ENCODE data around the gene LEPROT.

Gene LEPROT

DNA sequence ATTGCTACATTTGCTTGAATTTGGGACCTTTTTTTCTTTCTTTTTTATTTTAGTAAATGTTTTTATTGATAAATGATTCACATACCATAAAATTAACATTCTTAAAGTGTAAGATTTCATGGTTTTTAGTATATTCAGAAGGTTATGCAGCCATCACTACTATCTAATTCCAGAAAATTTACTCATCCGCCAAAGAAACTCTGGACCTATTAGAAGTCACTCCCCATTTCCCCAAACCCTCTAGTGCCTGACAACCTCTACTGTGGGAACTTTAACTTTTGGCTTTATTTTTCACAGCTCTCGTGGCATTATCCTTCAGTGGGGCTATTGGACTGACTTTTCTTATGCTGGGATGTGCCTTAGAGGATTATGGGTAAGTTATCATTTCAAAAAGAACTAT lies 4.5 kb downstream of the LEPROT start:
- Histone ChIP-seq H3K9ac (ENCODE audit: low read length) (no peak overlapping the region), H3F3A (ENCODE audit: insufficient read depth, low read length) (no peaks in the 10 kb centered on the region), H3K36me3 (ENCODE audit: insufficient read depth, low read length) (peaks cover 35% of the 10 kb centered on the region), H2AFZ (ENCODE audit: low read length) (no peak overlapping the region), H3K79me2 (ENCODE audit: insufficient read depth, low read length) (0 out of 2 replicates have a peak, but pooled peaks cover 9% of the 10 kb centered on the region), H3K4me2 (ENCODE audit: low read length) (no peak overlapping the region), H3K27ac (ENCODE audit: low read depth, low read length, poor library complexity, severe bottlenecking) (no peak overlapping the region), H3K27me3 (ENCODE audit: insufficient read depth, low read length) (no peaks in the 10 kb centered on the region), H3K9me2 (ENCODE audit: low read depth, low read length) (no peaks in the 10 kb centered on the region), H3K4me3 (ENCODE audit: low read depth, low read length, poor library complexity, severe bottlenecking) (no peak overlapping the region), H3K9me3 (ENCODE audit: low read length) (no peaks in the 10 kb centered on the region), H4K20me1 (ENCODE audit: insufficient read depth, low read length) (no peaks in the 10 kb centered on the region), H3K4me1 (ENCODE audit: insufficient read depth, low read length, severe bottlenecking) (peaks cover 27% of the 10 kb centered on the region)
- TF ChIP-seq EZH2 (IDR thresholded peaks at IDR 0.05; ENCODE audit: borderline replicate concordance, low read length), result no peak
- TF ChIP-seq, protein P1, sequence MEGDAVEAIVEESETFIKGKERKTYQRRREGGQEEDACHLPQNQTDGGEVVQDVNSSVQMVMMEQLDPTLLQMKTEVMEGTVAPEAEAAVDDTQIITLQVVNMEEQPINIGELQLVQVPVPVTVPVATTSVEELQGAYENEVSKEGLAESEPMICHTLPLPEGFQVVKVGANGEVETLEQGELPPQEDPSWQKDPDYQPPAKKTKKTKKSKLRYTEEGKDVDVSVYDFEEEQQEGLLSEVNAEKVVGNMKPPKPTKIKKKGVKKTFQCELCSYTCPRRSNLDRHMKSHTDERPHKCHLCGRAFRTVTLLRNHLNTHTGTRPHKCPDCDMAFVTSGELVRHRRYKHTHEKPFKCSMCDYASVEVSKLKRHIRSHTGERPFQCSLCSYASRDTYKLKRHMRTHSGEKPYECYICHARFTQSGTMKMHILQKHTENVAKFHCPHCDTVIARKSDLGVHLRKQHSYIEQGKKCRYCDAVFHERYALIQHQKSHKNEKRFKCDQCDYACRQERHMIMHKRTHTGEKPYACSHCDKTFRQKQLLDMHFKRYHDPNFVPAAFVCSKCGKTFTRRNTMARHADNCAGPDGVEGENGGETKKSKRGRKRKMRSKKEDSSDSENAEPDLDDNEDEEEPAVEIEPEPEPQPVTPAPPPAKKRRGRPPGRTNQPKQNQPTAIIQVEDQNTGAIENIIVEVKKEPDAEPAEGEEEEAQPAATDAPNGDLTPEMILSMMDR (IDR thresholded peaks at IDR 0.05; ENCODE audit: low read length), result no peak

DNA sequence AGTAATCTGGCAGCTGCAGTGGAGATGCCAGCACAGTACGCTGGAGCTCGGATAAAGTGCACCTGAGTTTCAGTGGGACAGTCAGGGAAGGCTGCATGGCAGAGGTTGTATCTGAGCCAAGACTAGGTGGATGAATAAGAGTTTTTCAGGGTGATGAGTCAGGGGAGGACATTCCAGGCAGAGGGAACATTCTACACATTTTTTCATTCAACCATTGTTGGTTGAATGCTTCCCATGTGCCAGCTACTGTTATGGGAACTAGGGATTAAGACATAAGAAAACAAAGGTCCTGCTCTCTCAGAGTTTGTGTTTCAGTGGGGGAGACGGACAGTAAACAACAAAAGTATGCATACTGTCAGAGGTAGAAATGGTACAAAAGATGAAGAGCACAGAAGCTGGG lies 5.2 kb downstream of the LEPROT start:
- Histone ChIP-seq H4K20me1 (ENCODE audit: insufficient read depth, low read length) (no peaks in the 10 kb centered on the region), H3F3A (ENCODE audit: insufficient read depth, low read length) (no peaks in the 10 kb centered on the region), H3K9me3 (ENCODE audit: low read length) (no peaks in the 10 kb centered on the region), H3K27ac (ENCODE audit: low read depth, low read length, poor library complexity, severe bottlenecking) (no peak overlapping the region), H3K9me2 (ENCODE audit: low read depth, low read length) (no peaks in the 10 kb centered on the region), H3K4me2 (ENCODE audit: low read length) (no peak overlapping the region), H3K79me2 (ENCODE audit: insufficient read depth, low read length) (0 out of 2 replicates have a peak, but pooled peaks cover 9% of the 10 kb centered on the region), H3K4me3 (ENCODE audit: low read depth, low read length, poor library complexity, severe bottlenecking) (no peak overlapping the region), H3K4me1 (ENCODE audit: insufficient read depth, low read length, severe bottlenecking) (peaks cover 27% of the 10 kb centered on the region), H3K36me3 (ENCODE audit: insufficient read depth, low read length) (peaks cover 35% of the 10 kb centered on the region), H3K9ac (ENCODE audit: low read length) (no peak overlapping the region), H3K27me3 (ENCODE audit: insufficient read depth, low read length) (no peaks in the 10 kb centered on the region), H2AFZ (ENCODE audit: low read length) (no peak overlapping the region)
- TF ChIP-seq EZH2 (IDR thresholded peaks at IDR 0.05; ENCODE audit: borderline replicate concordance, low read length), result no peak
- TF ChIP-seq, protein P1 (IDR thresholded peaks at IDR 0.05; ENCODE audit: low read length), result no peak

DNA sequence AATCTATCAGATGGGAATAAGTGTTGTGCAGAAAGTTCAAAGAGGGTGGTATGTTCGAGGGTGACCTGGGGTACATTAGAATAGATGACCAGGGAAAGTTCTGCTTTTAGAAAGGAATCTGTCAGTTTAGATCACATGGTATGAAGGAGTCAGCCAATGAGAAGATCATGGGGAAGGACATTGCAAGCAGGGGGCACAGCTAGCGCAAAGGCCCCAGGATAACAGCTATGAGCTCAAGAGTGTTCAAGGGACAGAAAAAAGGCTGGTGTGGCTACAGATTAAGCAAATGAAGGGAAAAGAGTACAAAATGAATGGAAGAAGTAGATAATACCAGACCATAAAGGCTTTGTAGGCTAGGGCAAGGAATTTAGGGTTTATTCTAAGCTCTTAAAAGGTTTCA lies 8.6 kb downstream of the LEPROT start:
- no peak overlapping the region for H3K4me2 ChIP-seq (ENCODE audit: low read length)
- no peak overlapping the region for H2AFZ ChIP-seq (ENCODE audit: low read length)
- TF ChIP-seq, protein P1 (IDR thresholded peaks at IDR 0.05; ENCODE audit: low read length), result no peak
- H3K36me3 ChIP-seq (ENCODE audit: insufficient read depth, low read length), result peaks cover 35% of the 10 kb centered on the region
- H3K27ac ChIP-seq (ENCODE audit: low read depth, low read length, poor library complexity, severe bottlenecking), result no peak overlapping the region
- H4K20me1 ChIP-seq (ENCODE audit: insufficient read depth, low read length), result no peaks in the 10 kb centered on the region
- H3K4me3 ChIP-seq (ENCODE audit: low read depth, low read length, poor library complexity, severe bottlenecking), result no peak overlapping the region
- H3K27me3 ChIP-seq (ENCODE audit: insufficient read depth, low read length), result no peaks in the 10 kb centered on the region
- H3K9ac ChIP-seq (ENCODE audit: low read length), result no peak overlapping the region
- H3K79me2 ChIP-seq (ENCODE audit: insufficient read depth, low read length), result no peaks in the 10 kb centered on the region
- no peaks in the 10 kb centered on the region for H3F3A ChIP-seq (ENCODE audit: insufficient read depth, low read length)
- H3K9me3 ChIP-seq (ENCODE audit: low read length), result no peaks in the 10 kb centered on the region
- H3K4me1 ChIP-seq (ENCODE audit: insufficient read depth, low read length, severe bottlenecking), result no peaks in the 10 kb centered on the region
- H3K9me2 ChIP-seq (ENCODE audit: low read depth, low read length), result no peaks in the 10 kb centered on the region
